ENCODE measurements around the gene CAB39.

DNA sequence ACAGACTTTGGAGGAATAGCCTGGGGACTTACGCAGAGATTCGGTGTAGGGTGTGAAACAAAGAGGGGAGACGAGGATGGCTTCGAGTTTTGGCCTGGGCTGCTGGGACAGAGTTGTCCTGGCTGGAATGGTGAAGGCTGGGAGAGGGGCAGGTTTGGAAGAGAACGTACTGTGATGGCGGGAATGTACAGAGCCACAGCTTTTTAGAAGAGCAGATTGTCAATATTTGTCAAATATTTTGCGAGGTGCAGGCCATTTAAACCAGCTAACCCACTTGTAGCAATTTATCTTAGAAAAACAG, 137.7 kb downstream of the CAB39 start:
- TF ChIP-seq, protein P1, sequence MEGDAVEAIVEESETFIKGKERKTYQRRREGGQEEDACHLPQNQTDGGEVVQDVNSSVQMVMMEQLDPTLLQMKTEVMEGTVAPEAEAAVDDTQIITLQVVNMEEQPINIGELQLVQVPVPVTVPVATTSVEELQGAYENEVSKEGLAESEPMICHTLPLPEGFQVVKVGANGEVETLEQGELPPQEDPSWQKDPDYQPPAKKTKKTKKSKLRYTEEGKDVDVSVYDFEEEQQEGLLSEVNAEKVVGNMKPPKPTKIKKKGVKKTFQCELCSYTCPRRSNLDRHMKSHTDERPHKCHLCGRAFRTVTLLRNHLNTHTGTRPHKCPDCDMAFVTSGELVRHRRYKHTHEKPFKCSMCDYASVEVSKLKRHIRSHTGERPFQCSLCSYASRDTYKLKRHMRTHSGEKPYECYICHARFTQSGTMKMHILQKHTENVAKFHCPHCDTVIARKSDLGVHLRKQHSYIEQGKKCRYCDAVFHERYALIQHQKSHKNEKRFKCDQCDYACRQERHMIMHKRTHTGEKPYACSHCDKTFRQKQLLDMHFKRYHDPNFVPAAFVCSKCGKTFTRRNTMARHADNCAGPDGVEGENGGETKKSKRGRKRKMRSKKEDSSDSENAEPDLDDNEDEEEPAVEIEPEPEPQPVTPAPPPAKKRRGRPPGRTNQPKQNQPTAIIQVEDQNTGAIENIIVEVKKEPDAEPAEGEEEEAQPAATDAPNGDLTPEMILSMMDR (IDR thresholded peaks at IDR 0.05), result peak in 1 of 6 experiments; percentile 1
- TF ChIP-seq POLR2A (IDR thresholded peaks at IDR 0.05), result no peak
